NCI-H128 (cell line): ENCODE measurements around the gene NDUFB6.
"Not testable (repeated sequence)": the region's sequence is repeated elsewhere in the genome, so short reads cannot be mapped to it uniquely, and the experiment has no call there.

Source experiments
- DNase-seq: peaks from one replicate; lab custom pipeline; 2025; ENCODE audit not compliant: unreplicated experiment; lab: John Stamatoyannopoulos, UW

The NDUFB6 gene

GRCh38 chr9:32524892-32525708, 47.9 kb downstream of the NDUFB6 start:
- no peak for DNase-seq

GRCh38 chr9:32524558-32524891, 48.4 kb downstream of the NDUFB6 start:
- not testable (repeated sequence) for DNase-seq

- no peak for DNase-seq
These were observed 49.0 kb downstream of the NDUFB6 start for GRCh38 chr9:32523910-32524309.

- DNase-seq, result no peak
These were observed 54.7 kb downstream of the NDUFB6 start for GRCh38 chr9:32518276-32518675.

- no peak for DNase-seq
These were observed 56.7 kb downstream of the NDUFB6 start for GRCh38 chr9:32516241-32516640.

- no peak for DNase-seq
These were observed 64.2 kb downstream of the NDUFB6 start for GRCh38 chr9:32508728-32509127.

GRCh38 chr9:32503008-32503407, 70.0 kb downstream of the NDUFB6 start:
- DNase-seq, result no peak
